A549 (cell line): ENCODE data around the gene TMEM238.

Source experiments
- CTCF ChIP-seq: fragments of >200 bp; sonication (Bioruptor Twin); formaldehyde crosslinking; IDR thresholded peaks from 3 replicates; pipeline ENCODE4 v1.5.1; 2016
- HDAC2 ChIP-seq: fragments of 200-600 bp; sonication (generic); IDR thresholded peaks from 2 replicates; pipeline ENCODE4 v1.6.1; 2016
- TFCP2L1 ChIP-seq: fragments of 250-450 bp; sonication (Bioruptor Pico); IDR thresholded peaks from 2 replicates; pipeline ENCODE4 v1.5.0; 2021; ENCODE audit warnings: mild to moderate bottlenecking

DNA sequence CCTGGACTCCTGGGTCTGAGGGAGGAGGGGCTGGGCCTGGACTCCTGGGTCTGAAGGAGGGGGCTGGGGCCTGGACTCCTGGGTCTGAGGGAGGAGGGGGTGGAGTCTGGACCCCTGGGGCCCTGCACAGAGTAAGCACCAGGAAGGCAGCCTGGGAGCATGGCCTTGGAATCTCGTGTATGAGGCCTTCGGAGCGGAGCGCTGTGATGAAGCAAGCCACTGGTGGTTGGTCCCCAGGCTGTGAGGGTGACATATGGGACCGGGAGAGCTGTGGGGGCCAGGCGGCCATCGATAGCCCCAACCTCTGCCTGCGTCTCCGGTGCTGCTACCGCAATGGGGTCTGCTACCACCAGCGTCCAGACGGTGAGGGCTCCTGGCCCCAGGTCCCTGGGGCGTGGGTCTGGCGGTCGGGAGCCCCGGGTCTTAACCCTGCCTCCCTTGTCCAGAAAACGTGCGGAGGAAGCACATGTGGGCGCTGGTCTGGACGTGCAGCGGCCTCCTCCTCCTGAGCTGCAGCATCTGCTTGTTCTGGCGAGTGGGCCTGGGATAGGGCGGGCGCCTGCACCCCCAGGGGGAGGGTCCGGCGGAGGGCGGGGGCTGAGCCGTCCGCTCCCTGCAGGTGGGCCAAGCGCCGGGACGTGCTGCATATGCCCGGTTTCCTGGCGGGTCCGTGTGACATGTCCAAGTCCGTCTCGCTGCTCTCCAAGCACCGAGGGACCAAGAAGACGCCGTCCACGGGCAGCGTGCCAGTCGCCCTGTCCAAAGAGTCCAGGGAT is 6.5 kb downstream of the TMEM238 start:
- TF ChIP-seq TFCP2L1, result no peak
- TF ChIP-seq HDAC2, result no peak
- TF ChIP-seq CTCF, result no peak
